Measurements from ENCODE around the gene LRP8. TPM values are rescaled to one million over a fixed set of nuclear protein-coding genes. Genes with fewer than 3 reads are reported as not detected.
A peak's percentile ranks its signal among the peaks of the same experiment; 100 is the strongest.

Gene LRP8
- total RNA-seq, 1 donor from 2014 or later: 15.8 TPM

GRCh38 chr1:53238197-53239155 is 89.4 kb downstream of the LRP8 start, which contains the start of gene MAGOH:
TSS of gene MAGOH (minus strand) at chr1:53238518. CDS start at chr1:53238448, 70 bp downstream.
- TF ChIP-seq CTCF (IDR thresholded peaks at IDR 0.05; ENCODE audit: unreplicated experiment): no peak
- no peaks in the 10 kb centered on the region for H3K9me3 Mint-ChIP-seq (ENCODE audit: unreplicated experiment)
- peak within 1 kb of the TSS; percentile 94 for H3K27ac Mint-ChIP-seq (ENCODE audit: unreplicated experiment)
- peak within 1 kb of the TSS; percentile 98 for H3K4me3 Mint-ChIP-seq (ENCODE audit: unreplicated experiment)
- H3K27me3 Mint-ChIP-seq (ENCODE audit: unreplicated experiment): peaks cover 2% of the 10 kb centered on the region
- H3K36me3 Mint-ChIP-seq (ENCODE audit: low read depth, unreplicated experiment): peaks cover 18% of the 10 kb centered on the region
- peak; percentile 97 for DNase-seq (ENCODE audit: low spot score)
- peaks cover 13% of the 10 kb centered on the region for H3K4me1 Mint-ChIP-seq (ENCODE audit: unreplicated experiment)

- H3K36me3 Mint-ChIP-seq (ENCODE audit: low read depth, unreplicated experiment): peaks cover 22% of the 10 kb centered on the region
These were observed 90.2 kb downstream of the LRP8 start for GRCh38 chr1:53237638-53238037.

GRCh38 chr1:53220962-53221286 is 106.9 kb downstream of the LRP8 start:
- H3K9me3 Mint-ChIP-seq (ENCODE audit: unreplicated experiment): no peaks in the 10 kb centered on the region
- no peaks in the 10 kb centered on the region for H3K27me3 Mint-ChIP-seq (ENCODE audit: unreplicated experiment)
- peak overlapping the region; percentile 77 for H3K27ac Mint-ChIP-seq (ENCODE audit: unreplicated experiment)
- peaks cover 8% of the 10 kb centered on the region for H3K36me3 Mint-ChIP-seq (ENCODE audit: low read depth, unreplicated experiment)
- no peak for TF ChIP-seq CTCF (IDR thresholded peaks at IDR 0.05; ENCODE audit: unreplicated experiment)
- peaks cover 22% of the 10 kb centered on the region for H3K4me1 Mint-ChIP-seq (ENCODE audit: unreplicated experiment)
- no peak for DNase-seq (ENCODE audit: low spot score)
- H3K4me3 Mint-ChIP-seq (ENCODE audit: unreplicated experiment): peak overlapping the region; percentile 95

More at GRCh38 chr1:53237638-53238037, 90.2 kb downstream of the LRP8 start:
- peaks cover 13% of the 10 kb centered on the region for H3K4me1 Mint-ChIP-seq (ENCODE audit: unreplicated experiment)
- TF ChIP-seq CTCF (IDR thresholded peaks at IDR 0.05; ENCODE audit: unreplicated experiment): no peak
- H3K9me3 Mint-ChIP-seq (ENCODE audit: unreplicated experiment): no peaks in the 10 kb centered on the region
- H3K27me3 Mint-ChIP-seq (ENCODE audit: unreplicated experiment): peaks cover 2% of the 10 kb centered on the region
- H3K4me3 Mint-ChIP-seq (ENCODE audit: unreplicated experiment): peak overlapping the region; percentile 98
- peak overlapping the region; percentile 94 for H3K27ac Mint-ChIP-seq (ENCODE audit: unreplicated experiment)
- DNase-seq (ENCODE audit: low spot score): no peak

- TF ChIP-seq CTCF (IDR thresholded peaks at IDR 0.05; ENCODE audit: unreplicated experiment): no peak
- Mint-ChIP-seq H3K9me3 (ENCODE audit: unreplicated experiment) (no peaks in the 10 kb centered on the region), H3K4me1 (ENCODE audit: unreplicated experiment) (peaks cover 22% of the 10 kb centered on the region), H3K4me3 (ENCODE audit: unreplicated experiment) (peak within 1 kb of the TSS; percentile 95), H3K27me3 (ENCODE audit: unreplicated experiment) (no peaks in the 10 kb centered on the region), H3K36me3 (ENCODE audit: low read depth, unreplicated experiment) (peaks cover 8% of the 10 kb centered on the region), H3K27ac (ENCODE audit: unreplicated experiment) (peak within 1 kb of the TSS; percentile 77)
- DNase-seq (ENCODE audit: low spot score): peak; percentile 95
These were observed 107.5 kb downstream of the LRP8 start, which contains the start of gene CZIB for GRCh38 chr1:53220171-53220961. TSS of gene CZIB (minus strand) at chr1:53220634. CDS start at chr1:53220575, 59 bp downstream.

Measured in endothelial cell (in vitro differentiated cells).